ENCODE measurements around the gene C19orf33.

DNA sequence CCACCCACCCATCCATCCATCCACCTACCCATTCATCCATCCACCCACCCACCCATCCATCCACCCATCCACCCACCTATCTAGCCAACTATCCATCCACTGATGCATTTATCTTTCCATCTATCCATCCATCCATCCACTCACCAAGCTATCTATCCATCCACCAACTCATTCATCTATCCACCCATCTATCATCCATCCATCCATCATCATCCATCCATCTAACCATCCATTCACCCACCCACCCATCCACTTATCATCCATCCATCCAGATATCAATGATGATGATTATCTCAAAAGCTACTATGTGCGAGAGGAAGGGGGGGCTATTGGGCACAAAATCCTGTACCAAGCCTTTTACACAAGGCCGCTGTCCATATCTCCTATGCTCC, 6.2 kb downstream of the C19orf33 start:
- TF ChIP-seq, protein P1, sequence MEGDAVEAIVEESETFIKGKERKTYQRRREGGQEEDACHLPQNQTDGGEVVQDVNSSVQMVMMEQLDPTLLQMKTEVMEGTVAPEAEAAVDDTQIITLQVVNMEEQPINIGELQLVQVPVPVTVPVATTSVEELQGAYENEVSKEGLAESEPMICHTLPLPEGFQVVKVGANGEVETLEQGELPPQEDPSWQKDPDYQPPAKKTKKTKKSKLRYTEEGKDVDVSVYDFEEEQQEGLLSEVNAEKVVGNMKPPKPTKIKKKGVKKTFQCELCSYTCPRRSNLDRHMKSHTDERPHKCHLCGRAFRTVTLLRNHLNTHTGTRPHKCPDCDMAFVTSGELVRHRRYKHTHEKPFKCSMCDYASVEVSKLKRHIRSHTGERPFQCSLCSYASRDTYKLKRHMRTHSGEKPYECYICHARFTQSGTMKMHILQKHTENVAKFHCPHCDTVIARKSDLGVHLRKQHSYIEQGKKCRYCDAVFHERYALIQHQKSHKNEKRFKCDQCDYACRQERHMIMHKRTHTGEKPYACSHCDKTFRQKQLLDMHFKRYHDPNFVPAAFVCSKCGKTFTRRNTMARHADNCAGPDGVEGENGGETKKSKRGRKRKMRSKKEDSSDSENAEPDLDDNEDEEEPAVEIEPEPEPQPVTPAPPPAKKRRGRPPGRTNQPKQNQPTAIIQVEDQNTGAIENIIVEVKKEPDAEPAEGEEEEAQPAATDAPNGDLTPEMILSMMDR (conservative IDR thresholded peaks at IDR 0.05; ENCODE audit: low read length), result no peak
- TF ChIP-seq EZH2phosphoT487 (IDR thresholded peaks at IDR 0.05; ENCODE audit: borderline replicate concordance), result no peak
